ENCODE results near the gene PA2G4. TPM values are rescaled to one million over a fixed set of nuclear protein-coding genes. Genes with fewer than 3 reads are reported as not detected.

Gene PA2G4
- total and polyA plus RNA-seq, 4 donors, result 56.8 to 148 (median 68.6) TPM

GRCh38 chr12:56127485-56127887 is 23.1 kb downstream of the PA2G4 start (continued):
- TF ChIP-seq REST (IDR thresholded peaks at IDR 0.05) (no peak), HNF4G (IDR thresholded peaks at IDR 0.05) (no peak)

- no peaks in the 10 kb centered on the region for H3K27me3 ChIP-seq (ENCODE audit: control insufficient read depth in 4 of 4, insufficient read depth in 4 of 4, low read length in 3 of 4)
- peaks cover 6 to 20% (median 15%) of the 10 kb centered on the region in 4 donors for H3K36me3 ChIP-seq (ENCODE audit: control insufficient read depth in 4 of 4, insufficient read depth in 3 of 4, low read depth in 1 of 4, low read length in 3 of 4)
- no peaks in the 10 kb centered on the region for H3K9me3 ChIP-seq (ENCODE audit: control insufficient read depth in 4 of 4, low read length in 3 of 4)
- DNase-seq (ENCODE audit: low spot score), result peak; percentile 95
- peaks cover under 1 to 40% (median 29%) of the 10 kb centered on the region in 4 donors for H3K4me1 ChIP-seq (ENCODE audit: control insufficient read depth in 4 of 4, insufficient read depth in 4 of 4, low read length in 3 of 4)
- peak within 1 kb of the TSS; percentile 69 to 88 for H3K9ac ChIP-seq (ENCODE audit: low read depth in 1 of 2, low read length in 2 of 2)
- H3K27ac ChIP-seq (ENCODE audit: low read depth in 1 of 2, low read length in 2 of 2), result peak within 1 kb of the TSS; percentile 85 to 91
- TF ChIP-seq, protein P1, sequence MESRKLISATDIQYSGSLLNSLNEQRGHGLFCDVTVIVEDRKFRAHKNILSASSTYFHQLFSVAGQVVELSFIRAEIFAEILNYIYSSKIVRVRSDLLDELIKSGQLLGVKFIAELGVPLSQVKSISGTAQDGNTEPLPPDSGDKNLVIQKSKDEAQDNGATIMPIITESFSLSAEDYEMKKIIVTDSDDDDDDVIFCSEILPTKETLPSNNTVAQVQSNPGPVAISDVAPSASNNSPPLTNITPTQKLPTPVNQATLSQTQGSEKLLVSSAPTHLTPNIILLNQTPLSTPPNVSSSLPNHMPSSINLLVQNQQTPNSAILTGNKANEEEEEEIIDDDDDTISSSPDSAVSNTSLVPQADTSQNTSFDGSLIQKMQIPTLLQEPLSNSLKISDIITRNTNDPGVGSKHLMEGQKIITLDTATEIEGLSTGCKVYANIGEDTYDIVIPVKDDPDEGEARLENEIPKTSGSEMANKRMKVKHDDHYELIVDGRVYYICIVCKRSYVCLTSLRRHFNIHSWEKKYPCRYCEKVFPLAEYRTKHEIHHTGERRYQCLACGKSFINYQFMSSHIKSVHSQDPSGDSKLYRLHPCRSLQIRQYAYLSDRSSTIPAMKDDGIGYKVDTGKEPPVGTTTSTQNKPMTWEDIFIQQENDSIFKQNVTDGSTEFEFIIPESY (IDR thresholded peaks at IDR 0.05), result peak; percentile 58
- peak; percentile 86 for TF ChIP-seq REST (IDR thresholded peaks at IDR 0.05)
- TF ChIP-seq, protein P2, sequence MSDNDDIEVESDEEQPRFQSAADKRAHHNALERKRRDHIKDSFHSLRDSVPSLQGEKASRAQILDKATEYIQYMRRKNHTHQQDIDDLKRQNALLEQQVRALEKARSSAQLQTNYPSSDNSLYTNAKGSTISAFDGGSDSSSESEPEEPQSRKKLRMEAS (IDR thresholded peaks at IDR 0.05), result peak; percentile 82
- TF ChIP-seq, protein P3, sequence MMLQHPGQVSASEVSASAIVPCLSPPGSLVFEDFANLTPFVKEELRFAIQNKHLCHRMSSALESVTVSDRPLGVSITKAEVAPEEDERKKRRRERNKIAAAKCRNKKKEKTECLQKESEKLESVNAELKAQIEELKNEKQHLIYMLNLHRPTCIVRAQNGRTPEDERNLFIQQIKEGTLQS (IDR thresholded peaks at IDR 0.05), result peak; percentile 79
- no peak for TF ChIP-seq HNF4G (IDR thresholded peaks at IDR 0.05)
- TF ChIP-seq GABPA (IDR thresholded peaks at IDR 0.05 in 1 of 2, conservative IDR thresholded peaks at IDR 0.05 in 1 of 2), result peak in 1 of 2 donors; percentile 80
- peak; percentile 74 to 80 for TF ChIP-seq RXRA (IDR thresholded peaks at IDR 0.05)
- TF ChIP-seq JUND (IDR thresholded peaks at IDR 0.05), result peak; percentile 95 to 96
- TF ChIP-seq FOXA2 (IDR thresholded peaks at IDR 0.05), result peak; percentile 73
- peak; percentile 61 for TF ChIP-seq FOXA1 (IDR thresholded peaks at IDR 0.05)
- peak; percentile 70 for TF ChIP-seq TAF1 (conservative IDR thresholded peaks at IDR 0.05)
- peak; percentile 56 to 57 for TF ChIP-seq HNF4A (conservative IDR thresholded peaks at IDR 0.05)
- TF ChIP-seq, protein P4, sequence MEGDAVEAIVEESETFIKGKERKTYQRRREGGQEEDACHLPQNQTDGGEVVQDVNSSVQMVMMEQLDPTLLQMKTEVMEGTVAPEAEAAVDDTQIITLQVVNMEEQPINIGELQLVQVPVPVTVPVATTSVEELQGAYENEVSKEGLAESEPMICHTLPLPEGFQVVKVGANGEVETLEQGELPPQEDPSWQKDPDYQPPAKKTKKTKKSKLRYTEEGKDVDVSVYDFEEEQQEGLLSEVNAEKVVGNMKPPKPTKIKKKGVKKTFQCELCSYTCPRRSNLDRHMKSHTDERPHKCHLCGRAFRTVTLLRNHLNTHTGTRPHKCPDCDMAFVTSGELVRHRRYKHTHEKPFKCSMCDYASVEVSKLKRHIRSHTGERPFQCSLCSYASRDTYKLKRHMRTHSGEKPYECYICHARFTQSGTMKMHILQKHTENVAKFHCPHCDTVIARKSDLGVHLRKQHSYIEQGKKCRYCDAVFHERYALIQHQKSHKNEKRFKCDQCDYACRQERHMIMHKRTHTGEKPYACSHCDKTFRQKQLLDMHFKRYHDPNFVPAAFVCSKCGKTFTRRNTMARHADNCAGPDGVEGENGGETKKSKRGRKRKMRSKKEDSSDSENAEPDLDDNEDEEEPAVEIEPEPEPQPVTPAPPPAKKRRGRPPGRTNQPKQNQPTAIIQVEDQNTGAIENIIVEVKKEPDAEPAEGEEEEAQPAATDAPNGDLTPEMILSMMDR (IDR thresholded peaks at IDR 0.05; ENCODE audit: low read depth, low read length, missing input control), result no peak
- TF ChIP-seq RAD21 (IDR thresholded peaks at IDR 0.05), result peak; percentile 49 to 53
- peak; percentile 79 for TF ChIP-seq NR2F2 (IDR thresholded peaks at IDR 0.05)
- TF ChIP-seq YY1 (IDR thresholded peaks at IDR 0.05), result peak; percentile 95
- peak; percentile 22 to 59 for TF ChIP-seq EGR1 (IDR thresholded peaks at IDR 0.05; ENCODE audit: low read depth in 2 of 2)
- peak; percentile 97 for TF ChIP-seq SP1 (IDR thresholded peaks at IDR 0.05)
- peak within 1 kb of the TSS; percentile 76 to 86 (median 78) for H3K4me3 ChIP-seq (ENCODE audit: low read depth in 1 of 3, low read length in 3 of 3)
- under 1% methylated on average over 49 of the region's 49 CpGs for WGBS
Measured at GRCh38 chr12:56127888-56128669, 23.7 kb downstream of the PA2G4 start, which contains the start of gene ESYT1. ESYT1 (plus strand) TSS chr12:56128267; CDS start chr12:56128320, 53 bp downstream.

Measured in liver (tissue), 9 donors.